H1 (cell line): Measurements from ENCODE around the gene CAMTA2.

Experiments
- CBX5 ChIP-seq: fragments of 300-800, 300-1000 bp; sonication (generic); IDR thresholded peaks from 2 replicates; pipeline ENCODE4 v1.7.1; 2016; ENCODE audit warnings: antibody characterized with exemption, low read length, low read depth
- GTF2F1 ChIP-seq: IDR thresholded peaks from 2 replicates; pipeline ENCODE4 v1.6.1; 2012; ENCODE audit warnings: low read depth, low read length, improper control_type of control experiment, borderline replicate concordance
- HDAC2 ChIP-seq, 2 experiments: fragments of 300-600 bp in 1 of 2; sonication (generic) in 1 of 2; IDR thresholded peaks; 2 replicates each; pipeline ENCODE4 v1.6.1; 2011 to 2012; ENCODE audit warnings: low read depth in 2 of 2, low read length in 2 of 2, mild to moderate bottlenecking in 2 of 2, moderate library complexity in 2 of 2, borderline replicate concordance in 1 of 2, inconsistent platforms in 1 of 2
- JUN ChIP-seq: IDR thresholded peaks from 2 replicates; pipeline ENCODE4 v1.6.1; 2011; ENCODE audit warnings: low read depth, mild to moderate bottlenecking, improper control_type of control experiment, low read length
- JUND ChIP-seq: IDR thresholded peaks from 2 replicates; pipeline ENCODE4 v1.6.1; 2011; ENCODE audit warnings: mild to moderate bottlenecking, improper control_type of control experiment, low read length
- MAFK ChIP-seq: IDR thresholded peaks from 2 replicates; pipeline ENCODE4 v1.6.1; 2012; ENCODE audit warnings: low read depth, mild to moderate bottlenecking, improper control_type of control experiment, low read length
- POLR2A ChIP-seq, 2 experiments: IDR thresholded peaks; 1 replicate in 1 of 2; 2 replicates in 1 of 2; pipeline ENCODE4 v1.6.1; 2011; ENCODE audit warnings: low read depth in 2 of 2, low read length in 2 of 2, mild to moderate bottlenecking in 2 of 2; ENCODE audit errors: control extremely low read depth in 1 of 2
- POLR2AphosphoS5 ChIP-seq: IDR thresholded peaks from 2 replicates; pipeline ENCODE4 v1.6.1; 2011; ENCODE audit warnings: low read depth, low read length
- SAP30 ChIP-seq: fragments of 300-600 bp; sonication (generic); IDR thresholded peaks from 2 replicates; pipeline ENCODE4 v1.7.1; 2012; ENCODE audit warnings: low read length, moderate library complexity, mild to moderate bottlenecking, inconsistent platforms; ENCODE audit not compliant: insufficient read depth, insufficient replicate concordance
- SRF ChIP-seq: IDR thresholded peaks from 2 replicates; pipeline ENCODE4 v1.6.1; 2011; ENCODE audit warnings: mild to moderate bottlenecking, low read depth, low read length, moderate library complexity
- TAF1 ChIP-seq: IDR thresholded peaks from 2 replicates; pipeline ENCODE4 v1.6.1; 2011; ENCODE audit warnings: mild to moderate bottlenecking, low read depth, low read length
- TCF12 ChIP-seq: IDR thresholded peaks from 2 replicates; pipeline ENCODE4 v1.6.1; 2011; ENCODE audit warnings: low read depth, mild to moderate bottlenecking, low read length
- YY1 ChIP-seq: IDR thresholded peaks from 2 replicates; pipeline ENCODE4 v1.6.1; 2011; ENCODE audit warnings: low read depth, mild to moderate bottlenecking, low read length
- TF ChIP-seq, protein P1 (sequence below), 3 experiments: IDR thresholded peaks; 1 replicate in 2 of 3; 2 replicates in 1 of 3; pipeline versions ENCODE4 v1.5.1 to v1.6.1; 2011; ENCODE audit warnings: low read length in 3 of 3, mild to moderate bottlenecking in 3 of 3, inconsistent platforms in 2 of 3, low read depth in 1 of 3, moderate library complexity in 1 of 3; ENCODE audit not compliant: insufficient read depth in 1 of 3; ENCODE audit errors: control extremely low read depth in 1 of 3

- TF ChIP-seq, protein P1, sequence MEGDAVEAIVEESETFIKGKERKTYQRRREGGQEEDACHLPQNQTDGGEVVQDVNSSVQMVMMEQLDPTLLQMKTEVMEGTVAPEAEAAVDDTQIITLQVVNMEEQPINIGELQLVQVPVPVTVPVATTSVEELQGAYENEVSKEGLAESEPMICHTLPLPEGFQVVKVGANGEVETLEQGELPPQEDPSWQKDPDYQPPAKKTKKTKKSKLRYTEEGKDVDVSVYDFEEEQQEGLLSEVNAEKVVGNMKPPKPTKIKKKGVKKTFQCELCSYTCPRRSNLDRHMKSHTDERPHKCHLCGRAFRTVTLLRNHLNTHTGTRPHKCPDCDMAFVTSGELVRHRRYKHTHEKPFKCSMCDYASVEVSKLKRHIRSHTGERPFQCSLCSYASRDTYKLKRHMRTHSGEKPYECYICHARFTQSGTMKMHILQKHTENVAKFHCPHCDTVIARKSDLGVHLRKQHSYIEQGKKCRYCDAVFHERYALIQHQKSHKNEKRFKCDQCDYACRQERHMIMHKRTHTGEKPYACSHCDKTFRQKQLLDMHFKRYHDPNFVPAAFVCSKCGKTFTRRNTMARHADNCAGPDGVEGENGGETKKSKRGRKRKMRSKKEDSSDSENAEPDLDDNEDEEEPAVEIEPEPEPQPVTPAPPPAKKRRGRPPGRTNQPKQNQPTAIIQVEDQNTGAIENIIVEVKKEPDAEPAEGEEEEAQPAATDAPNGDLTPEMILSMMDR (IDR thresholded peaks at IDR 0.05; ENCODE audit: control extremely low read depth in 1 of 3, insufficient read depth in 1 of 3, low read depth in 1 of 3, low read length in 3 of 3): no peak
- TF ChIP-seq YY1: no peak
- TF ChIP-seq POLR2AphosphoS5: no peak
- no peak for TF ChIP-seq POLR2A (IDR thresholded peaks at IDR 0.05; ENCODE audit: control extremely low read depth in 1 of 2, low read depth in 2 of 2, low read length in 2 of 2)
- no peak for TF ChIP-seq MAFK
- no peak for TF ChIP-seq JUND
- TF ChIP-seq TCF12: no peak
- TF ChIP-seq GTF2F1: no peak
- no peak for TF ChIP-seq SRF
- TF ChIP-seq SAP30: no peak
- no peak; a peak in 1 of 4 replicates for TF ChIP-seq HDAC2 (IDR thresholded peaks at IDR 0.05; ENCODE audit: borderline replicate concordance in 1 of 2, low read depth in 2 of 2, low read length in 2 of 2)
- TF ChIP-seq CBX5: no peak
- TF ChIP-seq JUN: no peak
- TF ChIP-seq TAF1: peak; percentile 21; the same call in 1 of the 2 replicates
These were observed 20.5 kb downstream of the CAMTA2 start for GRCh38 chr17:4966844-4967538.
